SK-N-SH (cell line): ENCODE measurements around the gene MGAT5.

Experiments
- CTCF ChIP-seq: fragments of 200-600 bp; sonication (generic); IDR thresholded peaks from 2 replicates; pipeline ENCODE4 v1.6.1; 2017; ENCODE audit warnings: antibody characterized with exemption, mild to moderate bottlenecking, moderate library complexity
- MAX ChIP-seq: IDR thresholded peaks from 2 replicates; pipeline ENCODE4 v1.4.0; 2012; ENCODE audit warnings: low read depth
- ZBTB33 ChIP-seq: IDR thresholded peaks from 2 replicates; pipeline ENCODE4 v1.4.0; 2012; ENCODE audit warnings: low read depth, borderline replicate concordance

GRCh38 chr2:134368009-134368817, 114.3 kb downstream of the MGAT5 start:
- TF ChIP-seq MAX (no peak), CTCF (no peak), ZBTB33 (no peak)
